Measurements from ENCODE around the gene UNC79.

DNA sequence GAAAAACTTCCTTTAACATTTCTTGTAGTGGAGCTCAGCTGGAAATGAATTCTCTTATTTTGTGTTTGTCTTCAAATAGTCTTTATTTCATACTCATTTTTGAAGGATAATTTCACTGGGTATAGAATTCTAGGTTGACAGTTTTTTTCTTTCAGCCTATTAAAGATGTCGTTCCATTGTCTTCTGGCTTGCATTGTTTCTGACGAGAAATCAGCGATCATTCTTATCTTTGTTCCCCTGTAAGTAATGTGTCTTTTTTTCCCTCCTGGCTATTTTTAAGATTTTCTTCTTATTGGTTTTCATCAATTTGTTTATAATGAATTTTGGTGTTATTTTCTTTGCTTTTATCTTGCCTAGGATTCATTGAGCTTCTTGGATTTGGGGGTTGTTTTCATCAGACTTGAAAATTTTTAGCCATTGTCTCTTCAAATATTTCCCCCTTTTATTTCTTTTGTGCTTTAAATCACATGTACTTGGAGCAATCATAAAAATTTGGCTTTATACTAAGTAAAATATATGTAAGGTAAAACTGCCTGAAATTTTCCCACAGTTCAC is 89.4 kb downstream of the UNC79 start:
- no peak for TF ChIP-seq CTCF (IDR thresholded peaks at IDR 0.05)
- TF ChIP-seq EZH2 (IDR thresholded peaks at IDR 0.05): no peak
